HuH-7.5 (cell line): ENCODE results near the gene EVC.
A peak's percentile ranks its signal among the peaks of the same experiment; 100 is the strongest.
"Not testable (repeated sequence)": the region's sequence is repeated elsewhere in the genome, so short reads cannot be mapped to it uniquely, and the experiment has no call there.

ENCODE experiments used
- DNase-seq: peaks from one replicate; pipeline ENCODE4 v3.0.0; 2011; ENCODE audit warnings: low spot score

Gene EVC

DNA sequence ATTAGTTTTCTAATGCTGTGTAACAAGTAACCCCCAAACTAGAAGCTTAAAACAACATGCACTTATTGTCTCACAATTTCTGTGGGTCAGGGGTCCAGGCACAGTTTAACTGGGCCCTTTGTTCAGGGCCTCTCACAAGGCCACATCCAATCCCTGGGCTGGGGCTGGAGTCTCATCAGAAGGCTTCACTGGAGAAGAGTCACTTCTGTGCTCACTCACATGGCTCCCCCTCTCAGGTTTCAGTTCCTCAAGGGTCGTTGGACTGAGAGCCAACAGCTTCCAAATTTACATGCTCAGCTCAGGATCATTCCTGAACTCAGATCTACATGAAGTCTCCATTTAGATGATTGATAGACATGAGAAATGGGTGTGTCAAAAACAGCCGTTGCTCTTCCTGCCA lies 77.1 kb downstream of the EVC start:
- DNase-seq, result no peak

- no peak for DNase-seq
Measured at GRCh38 chr4:5789141-5789540, 78.1 kb downstream of the EVC start.

- DNase-seq, result no peak
Measured at GRCh38 chr4:5790546-5790857, 79.5 kb downstream of the EVC start.

- DNase-seq, result no peak
Measured at GRCh38 chr4:5791654-5792053, 80.7 kb downstream of the EVC start.

GRCh38 chr4:5793514-5793913 lies 82.5 kb downstream of the EVC start:
- no peak for DNase-seq

- DNase-seq, result no peak
Measured at GRCh38 chr4:5795580-5795979, 84.6 kb downstream of the EVC start.

- no peak for DNase-seq
Measured at GRCh38 chr4:5796976-5797375, 86.0 kb downstream of the EVC start.

DNA sequence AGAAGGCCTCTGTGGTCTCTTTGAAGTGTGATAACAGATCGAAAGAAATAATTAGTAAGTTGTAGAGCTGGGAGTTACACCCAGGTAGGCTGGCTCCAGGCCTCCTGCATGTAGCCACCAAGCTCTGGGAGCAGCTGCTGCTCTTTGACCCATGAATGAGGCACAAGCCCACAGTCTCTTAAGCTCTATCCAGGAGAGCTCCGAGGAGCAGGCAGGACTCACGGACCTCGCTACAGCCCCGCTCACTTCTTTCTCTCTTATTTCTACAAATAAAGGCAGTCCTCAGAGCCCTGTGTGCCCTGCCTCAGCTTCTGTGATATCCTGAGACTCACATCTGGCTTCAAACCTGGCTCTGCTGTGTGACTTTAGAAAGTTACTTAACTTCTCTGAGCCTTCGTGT lies 86.9 kb downstream of the EVC start:
- DNase-seq, result no peak

GRCh38 chr4:5798462-5798861 lies 87.5 kb downstream of the EVC start:
- no peak for DNase-seq

DNA sequence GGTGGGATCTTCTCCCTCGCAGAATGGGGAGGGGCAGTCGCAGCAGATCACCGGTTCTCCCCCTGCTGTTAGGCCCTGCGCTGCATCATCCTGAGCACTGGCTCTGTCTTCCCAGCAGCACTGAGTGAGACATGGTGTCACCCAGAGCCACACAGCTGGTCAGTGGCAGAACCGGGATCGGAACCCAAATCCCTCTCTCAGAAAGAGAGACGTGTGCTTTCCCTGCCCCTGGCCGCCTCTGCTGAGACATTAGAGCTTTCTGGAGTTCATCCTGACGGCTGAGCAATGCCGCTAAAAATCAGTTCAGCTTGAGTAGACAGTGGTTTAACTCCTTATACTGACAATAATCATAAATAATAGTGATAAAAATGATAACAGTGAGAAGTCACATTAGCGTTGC lies 87.9 kb downstream of the EVC start:
- DNase-seq, result no peak

DNA sequence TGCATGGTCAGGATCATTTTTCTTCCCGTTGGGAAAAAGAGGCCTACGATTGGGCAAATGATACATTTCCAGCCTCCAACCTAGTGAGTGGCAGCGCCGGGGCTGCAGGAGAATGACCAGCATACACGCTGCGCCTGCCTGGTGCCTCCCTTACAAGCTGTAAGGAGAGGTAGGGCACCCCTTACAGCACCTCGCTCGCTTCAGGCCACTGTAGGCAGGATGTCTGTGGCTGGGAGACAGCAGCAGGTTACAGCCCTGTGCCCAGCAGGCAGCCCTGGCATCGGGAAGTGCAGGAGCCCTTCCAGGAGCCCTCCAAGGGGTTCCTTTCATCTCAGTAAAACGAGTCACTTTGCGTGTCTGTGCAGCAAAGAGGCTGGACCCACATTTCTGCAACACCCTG lies 88.4 kb downstream of the EVC start:
- DNase-seq, result no peak

- no peak for DNase-seq
Measured at GRCh38 chr4:5800496-5800895, 89.5 kb downstream of the EVC start.

DNA sequence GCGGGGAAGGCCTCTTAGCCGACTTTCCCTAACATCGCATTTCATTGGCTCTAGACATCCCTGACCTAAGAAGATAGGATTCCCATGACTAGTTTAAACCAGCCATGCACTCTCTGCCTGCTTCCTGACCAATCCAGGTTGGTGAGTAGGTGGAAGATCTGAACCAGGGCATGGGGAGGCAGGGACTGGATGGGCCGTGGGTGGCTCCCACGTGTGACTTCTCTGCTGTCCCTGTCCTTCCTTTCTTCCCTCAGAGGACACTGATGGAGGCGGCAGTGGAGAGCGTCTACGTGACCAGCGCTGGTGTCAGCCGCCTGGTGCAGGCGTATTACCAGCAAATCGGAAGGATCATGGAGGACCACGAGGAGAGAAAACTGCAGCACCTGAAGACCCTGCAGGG lies 90.7 kb downstream of the EVC start:
- DNase-seq, result no peak

DNA sequence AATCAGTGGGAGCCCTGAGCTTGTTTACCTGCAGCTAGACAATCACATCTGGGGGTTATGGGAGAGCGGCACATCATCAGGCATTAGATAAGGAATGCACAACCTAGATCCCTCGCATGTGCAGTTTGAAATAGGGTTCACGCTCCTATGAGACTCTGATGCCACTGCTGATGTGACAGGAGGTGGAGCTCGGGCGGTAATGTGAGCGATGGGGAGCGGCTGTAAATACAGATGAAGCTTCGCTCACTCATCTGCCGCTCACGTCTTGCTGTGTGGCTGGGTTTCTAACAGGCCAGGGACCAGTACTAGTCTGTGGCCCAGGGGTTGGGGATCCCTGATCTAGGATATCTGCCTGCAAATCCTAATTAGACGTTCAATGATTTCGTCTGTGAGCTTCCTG lies 91.6 kb downstream of the EVC start:
- DNase-seq, result no peak

DNA sequence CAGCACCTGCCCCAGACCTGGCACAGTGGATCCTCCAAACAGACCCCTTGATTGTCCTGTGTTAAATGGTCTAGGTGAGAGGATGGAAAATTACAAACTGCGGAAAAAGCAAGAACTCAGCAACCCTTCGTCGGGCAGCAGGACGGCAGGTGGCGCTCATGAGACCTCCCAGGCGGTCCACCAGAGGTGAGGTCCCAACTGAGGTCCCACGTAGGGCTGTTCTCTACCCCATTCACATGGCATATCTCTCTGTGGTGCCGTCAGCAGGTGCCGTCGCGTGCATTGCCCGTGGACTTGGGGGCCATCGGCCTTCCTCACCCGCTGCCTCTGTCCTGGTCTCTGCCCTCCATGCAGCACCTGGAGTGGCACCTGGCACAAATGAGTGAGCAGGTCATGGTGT lies 93.7 kb downstream of the EVC start:
- DNase-seq, result no peak

GRCh38 chr4:5805270-5805669 lies 94.3 kb downstream of the EVC start:
- DNase-seq, result no peak

- DNase-seq, result no peak
Measured at GRCh38 chr4:5808081-5808741, 97.2 kb downstream of the EVC start.

GRCh38 chr4:5809216-5809776 lies 98.3 kb downstream of the EVC start:
- DNase-seq, result no peak

DNA sequence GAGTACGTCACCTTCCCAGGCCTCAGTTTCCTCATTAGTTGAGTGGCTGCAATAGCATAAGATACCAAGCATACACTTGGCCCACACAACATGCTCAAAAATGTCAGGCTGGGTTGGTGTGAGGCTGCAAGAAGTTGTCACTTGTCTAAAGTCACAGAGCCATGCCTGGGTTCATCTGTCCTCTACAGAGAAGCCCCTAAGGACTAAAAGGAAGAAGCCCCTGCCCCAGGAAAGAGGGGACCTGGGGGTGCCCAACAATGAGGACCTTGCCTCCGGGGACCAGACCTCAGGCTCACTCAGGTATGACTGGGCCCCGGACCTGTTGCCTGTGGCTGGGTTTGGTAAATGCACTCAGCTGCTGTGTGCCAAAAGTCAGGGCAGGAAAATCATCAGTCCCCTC lies 99.2 kb downstream of the EVC start:
- no peak for DNase-seq

- no peak for DNase-seq
Measured at GRCh38 chr4:5810770-5811430, 99.9 kb downstream of the EVC start.

- not testable (repeated sequence) for DNase-seq
Measured at GRCh38 chr4:5812057-5812456, 101.1 kb downstream of the EVC start.

DNA sequence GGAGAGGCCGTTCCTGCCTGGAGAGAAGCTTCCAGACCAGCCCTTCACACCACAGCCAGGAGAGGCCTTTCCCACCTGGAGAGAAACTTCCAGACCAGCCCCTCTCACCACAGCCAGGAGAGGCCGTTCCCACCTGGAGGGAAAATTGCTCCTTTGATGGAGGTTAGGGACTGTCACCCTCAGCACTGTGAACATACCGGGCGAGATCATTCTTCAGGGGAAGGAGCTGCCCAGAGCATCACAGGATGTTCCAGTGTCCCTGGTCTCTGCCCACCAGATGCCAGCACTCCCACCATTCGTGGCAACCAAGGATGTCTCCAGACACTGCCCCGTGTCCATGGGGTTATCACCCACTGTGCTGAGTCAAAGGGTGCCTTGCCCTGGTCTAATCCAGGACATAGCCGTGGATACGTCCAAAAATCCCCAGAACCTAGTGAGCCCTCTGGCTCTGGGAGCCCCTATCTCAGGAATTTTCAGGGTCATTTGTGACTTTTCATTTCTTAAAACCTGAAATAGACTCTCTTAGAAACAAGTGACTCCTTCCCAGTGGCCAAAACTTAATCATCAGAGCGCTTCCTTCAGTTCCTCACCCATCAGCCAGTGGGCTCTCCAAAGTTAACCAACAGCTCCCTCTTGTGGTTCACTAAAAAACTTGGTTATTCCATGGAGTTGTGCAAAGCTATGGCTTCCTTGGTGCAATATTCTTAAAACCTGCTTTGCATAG lies 101.7 kb downstream of the EVC start:
- peak; percentile 67 for DNase-seq

GRCh38 chr4:5813882-5814255 lies 102.9 kb downstream of the EVC start:
- DNase-seq, result no peak
